Gastroesophageal sphincter (tissue), 3 donors: ENCODE measurements around the gene MRPL14.

Source experiments
- CTCF ChIP-seq, 4 experiments: fragments of 200-600 bp in 2 of 4; fragments of 450-650 bp in 2 of 4; sonication (generic) in 1 of 4; IDR thresholded peaks; one replicate each; pipeline ENCODE4 v1.5.1; 2017 to 2019; ENCODE audit warnings: antibody characterized with exemption in 4 of 4, mild to moderate bottlenecking in 2 of 4, moderate library complexity in 2 of 4
- EP300 ChIP-seq: sonication (generic); formaldehyde crosslinking; IDR thresholded peaks from one replicate; pipeline ENCODE4 v1.6.1; 2017; ENCODE audit warnings: antibody characterized with exemption, mild to moderate bottlenecking
- POLR2A ChIP-seq, 2 donors: fragments of 450-650 bp; IDR thresholded peaks; one replicate each; pipeline ENCODE4 v1.6.1; 2017; ENCODE audit warnings: antibody characterized with exemption in 2 of 2, mild to moderate bottlenecking in 2 of 2, moderate library complexity in 1 of 2
- POLR2AphosphoS5 ChIP-seq: sonication (generic); formaldehyde crosslinking; IDR thresholded peaks from one replicate; pipeline ENCODE4 v1.6.1; 2017; ENCODE audit warnings: antibody characterized with exemption

- TF ChIP-seq EP300 = no peak
- TF ChIP-seq POLR2A (IDR thresholded peaks at IDR 0.05) = no peak
- TF ChIP-seq POLR2AphosphoS5 = no peak
- no peak for TF ChIP-seq CTCF (IDR thresholded peaks at IDR 0.05)
Measured at GRCh38 chr6:44126320-44127149, 717 bp downstream of the MRPL14 start.
